H9 (cell line): ENCODE data around the gene WNT3. TPM values are rescaled to one million over a fixed set of nuclear protein-coding genes. Genes with fewer than 3 reads are reported as not detected.

Experiments
- DNase-seq: peaks from one replicate; pipeline ENCODE4 v3.0.0-alpha.2; 2017
- H2AFZ ChIP-seq: one replicate; pipeline ENCODE4 v1.6.1; 2013; ENCODE audit warnings: mild to moderate bottlenecking, low read length, control low read depth, moderate library complexity
- H2AK5ac ChIP-seq: 2 replicates; pipeline ENCODE4 v1.6.1; 2013; ENCODE audit warnings: low read length, control low read depth, mixed read lengths; ENCODE audit not compliant: insufficient read length
- H2BK120ac ChIP-seq: one replicate; pipeline ENCODE4 v1.6.1; 2013; ENCODE audit warnings: low read depth, mild to moderate bottlenecking, low read length, control low read depth, inconsistent platforms; ENCODE audit not compliant: poor library complexity, severe bottlenecking
- H2BK12ac ChIP-seq: 2 replicates; pipeline ENCODE4 v1.6.1; 2013; ENCODE audit warnings: low read length, control low read depth, mixed read lengths, low read depth; ENCODE audit not compliant: insufficient read length
- H2BK15ac ChIP-seq: 2 replicates; pipeline ENCODE4 v1.6.1; 2013; ENCODE audit warnings: low read depth, low read length, control low read depth
- H2BK20ac ChIP-seq: one replicate; pipeline ENCODE4 v1.6.1; 2013; ENCODE audit warnings: low read depth, mild to moderate bottlenecking, low read length, control low read depth, inconsistent platforms; ENCODE audit not compliant: poor library complexity, severe bottlenecking
- H2BK5ac ChIP-seq: 2 replicates; pipeline ENCODE4 v1.6.1; 2013; ENCODE audit warnings: low read length, control low read depth, mixed read lengths; ENCODE audit not compliant: insufficient read length
- H3K14ac ChIP-seq: 2 replicates; pipeline ENCODE4 v1.6.1; 2013; ENCODE audit warnings: low read length, control low read depth; ENCODE audit not compliant: insufficient read depth
- H3K18ac ChIP-seq: 2 replicates; pipeline ENCODE4 v1.6.1; 2013; ENCODE audit warnings: low read depth, mild to moderate bottlenecking, mixed read lengths, low read length, control low read depth; ENCODE audit not compliant: insufficient read length
- H3K23ac ChIP-seq: 2 replicates; pipeline ENCODE4 v1.6.1; 2013; ENCODE audit warnings: low read length, control low read depth, mixed read lengths, low read depth; ENCODE audit not compliant: insufficient read length
- H3K23me2 ChIP-seq: 2 replicates; pipeline ENCODE4 v1.6.1; 2013; ENCODE audit warnings: low read depth, mild to moderate bottlenecking, mixed read lengths, low read length, control low read depth; ENCODE audit not compliant: insufficient read length, poor library complexity, severe bottlenecking
- H3K27ac ChIP-seq: 2 replicates; pipeline ENCODE4 v1.5.1; 2013; ENCODE audit warnings: low read length, control low read depth, mixed read lengths, low read depth; ENCODE audit not compliant: insufficient read length
- H3K27me3 ChIP-seq: 2 replicates; pipeline ENCODE4 v1.6.1; 2013; ENCODE audit warnings: low read length, control low read depth, inconsistent platforms; ENCODE audit not compliant: insufficient read depth
- H3K4ac ChIP-seq: 2 replicates; pipeline ENCODE4 v1.6.1; 2013; ENCODE audit warnings: low read depth, mild to moderate bottlenecking, control low read depth, inconsistent platforms, low read length, moderate library complexity
- H3K4me1 ChIP-seq: 2 replicates; pipeline ENCODE4 v1.6.1; 2013; ENCODE audit warnings: low read length, control low read depth, inconsistent platforms; ENCODE audit not compliant: insufficient read depth
- H3K4me2 ChIP-seq: 2 replicates; pipeline ENCODE4 v1.6.1; 2013; ENCODE audit warnings: low read length, control low read depth, mixed read lengths; ENCODE audit not compliant: insufficient read length, insufficient read depth
- H3K56ac ChIP-seq: 2 replicates; pipeline ENCODE4 v1.6.1; 2013; ENCODE audit warnings: low read depth, mild to moderate bottlenecking, mixed read lengths, low read length, control low read depth; ENCODE audit not compliant: insufficient read length
- H3K79me1 ChIP-seq: 2 replicates; pipeline ENCODE4 v1.6.1; 2013; ENCODE audit warnings: low read depth, mild to moderate bottlenecking, moderate library complexity, low read length, control low read depth, inconsistent platforms; ENCODE audit not compliant: insufficient read depth, poor library complexity, severe bottlenecking
- H3K79me2 ChIP-seq: 2 replicates; pipeline ENCODE4 v1.6.1; 2013; ENCODE audit warnings: low read length, control low read depth, inconsistent platforms; ENCODE audit not compliant: insufficient read depth
- H3K9ac ChIP-seq: 2 replicates; pipeline ENCODE4 v1.6.1; 2013; ENCODE audit warnings: low read length, control low read depth, mixed read lengths; ENCODE audit not compliant: insufficient read length; ENCODE audit errors: extremely low read depth
- H3K9me3 ChIP-seq: one replicate; pipeline ENCODE4 v1.6.1; 2013; ENCODE audit warnings: low read depth, low read length, inconsistent platforms; ENCODE audit not compliant: control insufficient read depth
- H3T11ph ChIP-seq: one replicate; pipeline ENCODE4 v1.6.1; 2013; ENCODE audit warnings: mild to moderate bottlenecking, low read length, control low read depth, inconsistent platforms
- H4K20me1 ChIP-seq: one replicate; pipeline ENCODE4 v1.6.1; 2013; ENCODE audit not compliant: control insufficient read depth, insufficient read length, insufficient read depth
- H4K5ac ChIP-seq: 2 replicates; pipeline ENCODE4 v1.6.1; 2013; ENCODE audit warnings: low read depth, mild to moderate bottlenecking, mixed read lengths, low read length, control low read depth; ENCODE audit not compliant: insufficient read length
- H4K8ac ChIP-seq: replicated peaks from 2 replicates; pipeline ENCODE4 v1.6.1; 2013; ENCODE audit warnings: low read length, control low read depth, mixed read lengths, low read depth; ENCODE audit not compliant: insufficient read length
- H4K91ac ChIP-seq: 2 replicates; pipeline ENCODE4 v1.6.1; 2013; ENCODE audit warnings: low read depth, mild to moderate bottlenecking, moderate library complexity, mixed read lengths, low read length, control low read depth; ENCODE audit not compliant: insufficient read length
- H3K27ac Mint-ChIP-seq, 3 experiments: 2 replicates in 2 of 3; 3 replicates in 1 of 3; pipeline ENCODE4 v1.8.0; 2020 to 2021; ENCODE audit warnings: mixed read lengths in 3 of 3, mild to moderate bottlenecking in 1 of 3, moderate library complexity in 1 of 3
- H3K27me3 Mint-ChIP-seq: 2 replicates; pipeline ENCODE4 v1.8.0; 2021; ENCODE audit warnings: low read depth, mild to moderate bottlenecking, moderate library complexity, mixed read lengths
- H3K36me3 Mint-ChIP-seq, 3 experiments: 2 replicates in 2 of 3; 3 replicates in 1 of 3; pipeline ENCODE4 v1.8.0; 2020 to 2021; ENCODE audit warnings: low read depth in 3 of 3, mixed read lengths in 3 of 3; ENCODE audit not compliant: insufficient read depth in 1 of 3
- H3K4me1 Mint-ChIP-seq, 2 experiments: 2 replicates each; pipeline ENCODE4 v1.8.0; 2020; ENCODE audit warnings: mixed read lengths in 2 of 2
- H3K4me3 Mint-ChIP-seq, 2 experiments: 2 replicates in 1 of 2; 3 replicates in 1 of 2; pipeline ENCODE4 v1.8.0; 2020 to 2021; ENCODE audit warnings: mild to moderate bottlenecking in 2 of 2, mixed read lengths in 2 of 2, moderate library complexity in 1 of 2
- H3K9me3 Mint-ChIP-seq, 2 experiments: 2 replicates in 1 of 2; 3 replicates in 1 of 2; pipeline ENCODE4 v1.8.0; 2020; ENCODE audit warnings: mild to moderate bottlenecking in 2 of 2, mixed read lengths in 2 of 2, moderate library complexity in 1 of 2
- total RNA-seq: library from RNA; stranded (reverse); gene quantifications from 2 replicates; pipeline ENCODE4 v1.2.1, GENCODE V29; 2021
- TF ChIP-seq, protein P1 (sequence below): fragments of 200-600 bp; sonication (generic); conservative IDR thresholded peaks from 3 replicates; pipeline ENCODE4 v1.8.0; 2021; ENCODE audit warnings: antibody characterized with exemption, mild to moderate bottlenecking

WNT3 gene
- total RNA-seq, 1 experiment from 2014 or later: 22.4 TPM

DNA sequence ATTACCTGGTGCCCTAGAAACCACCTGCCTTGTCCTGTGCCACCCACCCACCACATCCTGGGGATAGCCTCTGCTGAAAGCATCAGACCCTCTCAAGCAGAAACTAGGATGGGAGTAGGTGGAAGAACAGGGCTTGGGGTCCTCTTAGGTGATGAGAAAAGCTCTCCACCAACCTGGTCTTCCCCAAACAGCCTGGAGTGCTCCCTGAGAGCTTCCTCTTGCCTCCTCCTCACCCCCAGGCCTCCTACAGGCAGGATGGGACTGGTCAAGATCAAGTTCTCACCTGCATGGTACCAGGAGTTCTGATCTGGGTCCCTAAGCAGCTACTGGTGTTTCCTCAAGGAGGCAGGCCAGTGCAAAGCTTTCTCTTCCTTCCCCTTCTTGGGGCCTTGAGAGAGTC is 48.3 kb upstream of the WNT3 start:
- no peaks in the 10 kb centered on the region for H3K79me2 ChIP-seq
- Mint-ChIP-seq H3K4me3 (no peak overlapping the region), H3K9me3 (no peaks in the 10 kb centered on the region), H3K4me1 (peaks cover 14 to 17% of the 10 kb centered on the region in 2 experiments), H3K27me3 (peaks cover 17% of the 10 kb centered on the region), H3K27ac (no peak overlapping the region), H3K36me3 (no peaks in the 10 kb centered on the region)
- no peak overlapping the region for H2BK20ac ChIP-seq
- H2BK120ac ChIP-seq: no peak overlapping the region
- no peak overlapping the region for H4K5ac ChIP-seq
- no peaks in the 10 kb centered on the region for H4K20me1 ChIP-seq
- no peak overlapping the region for H4K91ac ChIP-seq
- no peaks in the 10 kb centered on the region for H3K79me1 ChIP-seq
- H3K27ac ChIP-seq: no peak overlapping the region
- no peak for DNase-seq
- peaks cover 2% of the 10 kb centered on the region; the same call in 1 of the 2 replicates for H3K4me1 ChIP-seq
- no peak overlapping the region for H3K14ac ChIP-seq
- no peak overlapping the region for H3K4me2 ChIP-seq
- H3K4ac ChIP-seq: no peak overlapping the region
- H2AK5ac ChIP-seq: no peak overlapping the region
- no peaks in the 10 kb centered on the region for H3K27me3 ChIP-seq
- no peaks in the 10 kb centered on the region for H3K9me3 ChIP-seq
- H3K56ac ChIP-seq: no peak overlapping the region
- H3K18ac ChIP-seq: no peak overlapping the region
- no peak overlapping the region for H2BK15ac ChIP-seq
- no peak overlapping the region for H2BK5ac ChIP-seq
- H3K23me2 ChIP-seq: no peaks in the 10 kb centered on the region
- TF ChIP-seq, protein P1, sequence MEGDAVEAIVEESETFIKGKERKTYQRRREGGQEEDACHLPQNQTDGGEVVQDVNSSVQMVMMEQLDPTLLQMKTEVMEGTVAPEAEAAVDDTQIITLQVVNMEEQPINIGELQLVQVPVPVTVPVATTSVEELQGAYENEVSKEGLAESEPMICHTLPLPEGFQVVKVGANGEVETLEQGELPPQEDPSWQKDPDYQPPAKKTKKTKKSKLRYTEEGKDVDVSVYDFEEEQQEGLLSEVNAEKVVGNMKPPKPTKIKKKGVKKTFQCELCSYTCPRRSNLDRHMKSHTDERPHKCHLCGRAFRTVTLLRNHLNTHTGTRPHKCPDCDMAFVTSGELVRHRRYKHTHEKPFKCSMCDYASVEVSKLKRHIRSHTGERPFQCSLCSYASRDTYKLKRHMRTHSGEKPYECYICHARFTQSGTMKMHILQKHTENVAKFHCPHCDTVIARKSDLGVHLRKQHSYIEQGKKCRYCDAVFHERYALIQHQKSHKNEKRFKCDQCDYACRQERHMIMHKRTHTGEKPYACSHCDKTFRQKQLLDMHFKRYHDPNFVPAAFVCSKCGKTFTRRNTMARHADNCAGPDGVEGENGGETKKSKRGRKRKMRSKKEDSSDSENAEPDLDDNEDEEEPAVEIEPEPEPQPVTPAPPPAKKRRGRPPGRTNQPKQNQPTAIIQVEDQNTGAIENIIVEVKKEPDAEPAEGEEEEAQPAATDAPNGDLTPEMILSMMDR: no peak
- no peak overlapping the region for H2AFZ ChIP-seq
- H3T11ph ChIP-seq: no peak overlapping the region
- no peak overlapping the region for H2BK12ac ChIP-seq
- H4K8ac ChIP-seq: no peak overlapping the region
- no peak overlapping the region for H3K23ac ChIP-seq
- H3K9ac ChIP-seq: no peak overlapping the region
